ENCODE results near the gene CLTB.
A peak's percentile ranks its signal among the peaks of the same experiment; 100 is the strongest.

The CLTB gene

DNA sequence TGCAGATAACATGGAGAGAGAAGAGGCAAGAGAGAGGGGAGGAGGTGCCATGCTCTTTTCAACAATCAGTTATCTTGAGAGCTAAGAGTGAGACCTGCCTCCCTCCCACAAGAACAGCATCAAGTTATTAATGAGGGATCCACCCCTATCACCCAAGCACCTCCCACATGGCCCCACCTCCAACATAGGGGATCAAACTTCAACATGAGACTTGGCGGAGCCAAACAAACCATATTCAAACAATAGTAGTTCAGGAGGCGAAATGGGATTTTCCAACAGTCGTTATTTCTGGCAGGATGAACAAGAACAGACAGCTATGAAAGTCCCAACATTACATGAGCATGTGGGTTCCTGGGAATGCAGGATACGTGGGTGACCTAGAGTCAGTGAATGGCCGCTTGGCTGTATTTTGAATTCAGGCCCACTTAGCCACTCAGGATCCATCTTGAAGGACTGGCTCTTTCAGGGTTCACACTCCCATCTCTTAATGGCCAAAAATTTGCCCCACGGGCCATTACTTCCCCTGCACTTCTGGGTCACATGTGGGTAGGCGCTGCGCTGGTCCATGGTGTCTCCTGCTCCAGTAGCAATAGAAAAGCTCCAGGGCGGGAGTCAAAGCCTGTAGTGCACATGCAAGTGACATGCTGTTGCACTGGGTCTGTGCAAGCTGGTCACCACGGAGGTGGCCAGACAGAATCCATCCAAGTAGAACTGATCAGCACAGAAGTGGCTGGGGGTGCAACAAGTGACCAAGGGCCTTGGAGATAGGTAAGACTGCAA is 24.8 kb upstream of the CLTB start:
- Mint-ChIP-seq H3K27me3 (no peaks in the 10 kb centered on the region), H3K27ac (no peak overlapping the region), H3K4me1 (ENCODE audit: low read depth) (peaks cover 14% of the 10 kb centered on the region), H3K36me3 (ENCODE audit: low read depth) (no peaks in the 10 kb centered on the region), H3K9me3 (no peaks in the 10 kb centered on the region), H3K4me3 (no peak overlapping the region)

DNA sequence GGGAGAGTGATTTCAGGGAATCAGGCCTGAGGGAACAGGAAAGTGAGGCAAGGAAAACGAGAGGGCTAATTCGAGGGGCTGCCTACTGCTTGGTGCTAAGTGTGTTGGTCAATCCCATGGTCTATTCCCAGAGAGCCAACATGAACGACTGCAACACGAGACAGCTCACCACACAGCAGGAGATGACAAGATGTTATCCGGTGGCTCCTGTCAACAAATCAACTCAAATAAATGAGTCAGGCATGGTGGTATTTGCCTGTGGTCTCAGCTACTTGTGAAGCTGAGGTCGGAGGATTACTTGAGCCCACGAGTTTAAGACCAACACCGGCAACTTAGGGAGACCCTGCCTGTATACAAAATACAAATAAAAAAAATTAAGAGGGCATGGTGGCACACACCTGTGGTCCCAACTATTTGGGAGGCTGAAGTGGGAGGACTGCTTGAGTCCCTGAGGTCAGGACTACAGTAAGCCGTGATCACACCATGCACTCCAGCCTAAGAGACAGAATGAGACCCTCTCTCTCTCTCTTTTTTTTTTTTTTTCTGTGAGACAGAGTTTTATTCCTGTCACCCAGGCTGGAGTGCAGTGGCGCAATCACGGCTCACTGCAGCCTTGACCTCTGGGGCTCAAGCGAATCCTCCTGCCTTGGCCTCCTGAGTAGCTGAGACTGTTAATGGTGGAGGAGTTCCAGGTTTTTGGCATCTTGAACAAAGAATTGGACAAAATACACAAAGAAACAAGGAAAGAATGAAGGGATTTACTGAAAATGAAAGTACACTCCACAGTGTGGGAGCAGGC is 22.8 kb upstream of the CLTB start:
- Mint-ChIP-seq H3K4me1 (ENCODE audit: low read depth) (peaks cover 10% of the 10 kb centered on the region), H3K27ac (no peak overlapping the region), H3K27me3 (no peaks in the 10 kb centered on the region), H3K36me3 (ENCODE audit: low read depth) (no peaks in the 10 kb centered on the region), H3K9me3 (no peaks in the 10 kb centered on the region), H3K4me3 (no peak overlapping the region)

DNA sequence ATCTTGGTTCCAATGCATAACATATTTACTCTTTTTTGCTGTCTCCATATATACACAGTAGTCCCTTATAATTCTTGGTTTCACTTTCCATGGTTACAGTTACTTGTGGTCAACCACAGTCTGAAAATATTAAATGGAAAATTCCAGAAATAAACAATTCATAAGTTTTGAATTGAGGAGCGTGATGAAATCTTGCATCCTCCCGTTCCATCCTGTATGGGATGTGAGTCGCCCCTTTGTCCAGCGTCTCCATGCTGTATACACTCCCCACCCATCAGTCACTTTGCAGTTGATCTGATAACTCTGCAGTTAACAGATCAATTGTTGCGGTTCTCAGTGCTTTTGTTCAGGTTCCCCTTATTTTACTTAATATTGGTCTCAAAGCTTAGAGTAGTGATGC is 20.3 kb upstream of the CLTB start:
- Mint-ChIP-seq H3K36me3 (ENCODE audit: low read depth) (no peaks in the 10 kb centered on the region), H3K4me1 (ENCODE audit: low read depth) (peaks cover 10% of the 10 kb centered on the region), H3K4me3 (peak overlapping the region; percentile 60), H3K27me3 (no peaks in the 10 kb centered on the region), H3K9me3 (no peaks in the 10 kb centered on the region), H3K27ac (peak overlapping the region; percentile 47)

DNA sequence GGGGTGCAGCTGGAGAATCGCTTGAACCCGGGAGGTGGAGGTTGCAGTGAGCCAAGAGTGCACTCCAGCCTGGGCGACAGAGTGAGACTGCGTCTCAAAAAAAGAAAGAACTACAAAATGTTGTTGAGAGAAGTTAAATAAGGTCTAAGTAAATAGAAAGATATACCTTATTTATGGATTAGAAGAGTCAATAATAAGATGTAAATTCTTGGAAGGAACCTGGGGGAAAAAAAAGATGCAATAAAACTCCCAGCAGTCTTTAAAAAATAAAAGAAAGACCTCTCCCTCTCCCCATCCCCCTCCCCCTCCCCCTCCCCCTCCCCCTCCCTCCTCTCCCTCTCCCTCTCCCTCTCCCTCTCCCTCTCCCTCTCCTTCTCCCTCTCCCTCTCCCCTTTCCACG is 16.4 kb upstream of the CLTB start:
- no peaks in the 10 kb centered on the region for H3K9me3 Mint-ChIP-seq
- H3K27ac Mint-ChIP-seq: no peak overlapping the region
- peaks cover 20% of the 10 kb centered on the region for H3K4me1 Mint-ChIP-seq (ENCODE audit: low read depth)

DNA sequence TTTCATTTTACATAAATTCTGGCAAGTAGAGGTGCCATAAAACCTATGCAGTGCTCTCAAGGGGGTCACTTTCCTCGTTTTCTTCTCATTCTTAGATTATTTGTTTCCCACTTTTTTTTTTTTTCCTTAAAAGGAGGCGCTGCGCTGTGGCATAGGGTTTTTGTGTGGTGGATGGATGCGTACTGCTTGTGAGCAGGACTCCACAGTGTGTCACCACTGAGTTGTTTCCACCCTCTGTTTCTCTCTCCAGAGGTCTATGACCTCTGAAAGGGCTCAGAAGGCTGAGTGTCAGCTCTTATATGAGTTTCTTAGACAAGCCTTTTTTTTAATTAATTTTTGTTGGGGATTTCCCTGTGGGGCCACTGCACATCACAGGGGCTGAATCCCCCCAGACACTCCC is 13.6 kb upstream of the CLTB start:
- H3K36me3 Mint-ChIP-seq (ENCODE audit: low read depth): no peaks in the 10 kb centered on the region
- peaks cover 10% of the 10 kb centered on the region for H3K4me1 Mint-ChIP-seq (ENCODE audit: low read depth)
- no peaks in the 10 kb centered on the region for H3K9me3 Mint-ChIP-seq
- H3K4me3 Mint-ChIP-seq: no peak overlapping the region
- no peak overlapping the region for H3K27ac Mint-ChIP-seq
- no peaks in the 10 kb centered on the region for H3K27me3 Mint-ChIP-seq

More for the DNA sequence above, 16.4 kb upstream of the CLTB start:
- no peaks in the 10 kb centered on the region for H3K27me3 Mint-ChIP-seq
- no peak overlapping the region for H3K4me3 Mint-ChIP-seq
- H3K36me3 Mint-ChIP-seq (ENCODE audit: low read depth): no peaks in the 10 kb centered on the region

DNA sequence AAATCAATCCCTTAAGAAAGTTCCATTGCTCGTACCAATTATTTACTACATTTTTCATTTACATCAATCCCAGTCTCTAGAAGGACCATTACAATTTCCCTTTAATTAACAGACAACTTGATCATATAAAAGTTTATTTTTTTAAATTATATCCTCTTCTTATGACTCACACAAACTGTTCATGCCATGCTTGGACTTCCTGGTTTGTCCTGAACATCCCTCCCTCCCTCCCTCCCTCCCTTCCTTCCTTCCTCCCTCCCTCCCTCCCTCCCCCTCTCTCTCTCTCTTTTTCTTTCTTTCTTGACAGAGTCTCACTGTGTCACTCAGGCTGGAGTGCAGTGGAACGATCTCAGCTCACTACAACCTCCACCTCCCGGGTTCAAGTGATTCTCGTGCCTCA is 11.6 kb upstream of the CLTB start:
- Mint-ChIP-seq H3K27ac (no peak overlapping the region), H3K27me3 (no peaks in the 10 kb centered on the region), H3K4me1 (ENCODE audit: low read depth) (peaks cover 10% of the 10 kb centered on the region), H3K36me3 (ENCODE audit: low read depth) (no peaks in the 10 kb centered on the region), H3K9me3 (no peaks in the 10 kb centered on the region), H3K4me3 (no peak overlapping the region)

DNA sequence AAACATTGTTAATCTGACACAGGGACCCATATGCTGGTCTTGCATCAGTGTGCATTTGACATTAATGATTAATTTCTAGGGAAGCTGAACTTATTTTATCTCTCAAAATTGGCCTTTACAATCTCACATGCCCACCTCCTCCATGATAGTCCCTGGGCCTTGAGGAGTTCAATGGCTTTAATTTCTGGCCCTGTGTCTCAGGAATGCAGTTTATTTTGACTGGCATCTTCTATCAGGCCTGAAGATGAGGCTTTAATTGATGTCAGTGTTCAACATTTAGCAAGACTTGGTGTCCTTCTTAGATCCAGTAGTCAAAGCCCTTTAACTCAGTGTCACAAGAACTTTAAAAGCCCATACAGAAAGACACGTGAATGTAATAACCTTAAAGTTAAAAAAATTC is 10.5 kb upstream of the CLTB start:
- Mint-ChIP-seq H3K9me3 (no peaks in the 10 kb centered on the region), H3K4me1 (ENCODE audit: low read depth) (peaks cover 10% of the 10 kb centered on the region), H3K27ac (no peak overlapping the region), H3K36me3 (ENCODE audit: low read depth) (no peaks in the 10 kb centered on the region), H3K4me3 (no peak overlapping the region), H3K27me3 (no peaks in the 10 kb centered on the region)

DNA sequence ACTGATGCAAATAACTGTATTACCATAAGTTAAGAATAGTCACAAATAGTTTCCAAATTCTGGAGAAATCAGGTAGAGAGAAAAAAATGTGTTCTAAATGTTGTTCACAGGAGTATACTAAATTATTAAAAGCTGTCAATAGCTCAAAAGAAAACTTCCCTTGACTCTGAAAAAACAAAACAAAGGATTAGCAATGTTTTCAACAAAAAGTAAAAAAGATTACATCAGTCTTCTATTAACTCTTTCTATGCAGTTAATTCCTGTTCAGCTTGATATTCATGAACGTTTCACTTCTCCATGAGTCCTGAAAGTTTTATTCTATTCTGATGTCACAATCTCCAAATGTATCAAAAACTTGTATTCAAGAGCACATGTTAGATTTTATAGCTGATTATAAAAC is 9.5 kb upstream of the CLTB start:
- Mint-ChIP-seq H3K27me3 (no peaks in the 10 kb centered on the region), H3K36me3 (ENCODE audit: low read depth) (no peaks in the 10 kb centered on the region), H3K4me3 (no peak overlapping the region), H3K9me3 (no peaks in the 10 kb centered on the region), H3K27ac (no peak overlapping the region), H3K4me1 (ENCODE audit: low read depth) (peaks cover 10% of the 10 kb centered on the region)

DNA sequence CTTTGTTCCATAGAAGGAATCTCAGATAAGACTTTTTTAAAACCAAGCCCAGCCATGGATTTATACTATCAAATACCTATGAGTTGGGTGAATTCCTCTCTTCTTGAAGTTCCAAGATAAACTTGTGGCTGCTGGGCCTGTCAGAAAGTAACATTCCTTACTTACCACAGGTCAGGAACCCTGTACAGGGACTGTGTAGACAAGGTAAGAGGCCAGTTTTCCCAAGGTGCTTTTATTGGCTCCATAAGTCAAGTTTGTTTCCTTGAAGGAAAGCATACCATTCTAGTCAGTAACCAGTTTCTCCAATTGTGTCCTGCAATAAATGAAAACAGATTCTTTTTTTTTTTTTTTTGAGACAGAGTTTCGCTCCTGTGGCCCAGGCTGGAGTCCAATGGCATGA is 8.8 kb upstream of the CLTB start:
- H3K9me3 Mint-ChIP-seq: no peaks in the 10 kb centered on the region
- H3K4me1 Mint-ChIP-seq (ENCODE audit: low read depth): peaks cover 4% of the 10 kb centered on the region
- no peaks in the 10 kb centered on the region for H3K27me3 Mint-ChIP-seq
- no peak overlapping the region for H3K27ac Mint-ChIP-seq
- H3K4me3 Mint-ChIP-seq: no peak overlapping the region
- H3K36me3 Mint-ChIP-seq (ENCODE audit: low read depth): no peaks in the 10 kb centered on the region

DNA sequence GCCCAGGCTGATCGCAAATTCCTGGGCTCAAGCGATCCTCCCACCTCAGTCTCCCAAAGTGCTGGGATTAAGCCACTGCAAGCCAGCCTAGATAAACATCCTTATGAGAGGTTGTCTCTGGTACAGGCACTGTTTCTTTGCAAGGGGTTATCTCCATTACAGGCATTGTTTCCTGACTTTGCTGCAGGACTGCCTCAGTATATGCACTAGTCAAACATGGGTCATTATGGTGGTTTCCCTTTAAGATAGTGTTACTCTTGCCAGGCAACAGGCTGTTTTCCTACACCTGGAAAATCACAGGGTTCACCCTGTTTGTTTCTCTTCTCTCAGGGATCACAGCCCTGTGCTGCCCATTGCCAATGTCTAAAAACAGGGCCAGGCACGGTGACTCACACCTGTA is 7.8 kb upstream of the CLTB start:
- H3K9me3 Mint-ChIP-seq: no peaks in the 10 kb centered on the region
- no peaks in the 10 kb centered on the region for H3K4me1 Mint-ChIP-seq (ENCODE audit: low read depth)
- H3K36me3 Mint-ChIP-seq (ENCODE audit: low read depth): no peaks in the 10 kb centered on the region
- no peak overlapping the region for H3K27ac Mint-ChIP-seq
- no peaks in the 10 kb centered on the region for H3K27me3 Mint-ChIP-seq
- no peak overlapping the region for H3K4me3 Mint-ChIP-seq

DNA sequence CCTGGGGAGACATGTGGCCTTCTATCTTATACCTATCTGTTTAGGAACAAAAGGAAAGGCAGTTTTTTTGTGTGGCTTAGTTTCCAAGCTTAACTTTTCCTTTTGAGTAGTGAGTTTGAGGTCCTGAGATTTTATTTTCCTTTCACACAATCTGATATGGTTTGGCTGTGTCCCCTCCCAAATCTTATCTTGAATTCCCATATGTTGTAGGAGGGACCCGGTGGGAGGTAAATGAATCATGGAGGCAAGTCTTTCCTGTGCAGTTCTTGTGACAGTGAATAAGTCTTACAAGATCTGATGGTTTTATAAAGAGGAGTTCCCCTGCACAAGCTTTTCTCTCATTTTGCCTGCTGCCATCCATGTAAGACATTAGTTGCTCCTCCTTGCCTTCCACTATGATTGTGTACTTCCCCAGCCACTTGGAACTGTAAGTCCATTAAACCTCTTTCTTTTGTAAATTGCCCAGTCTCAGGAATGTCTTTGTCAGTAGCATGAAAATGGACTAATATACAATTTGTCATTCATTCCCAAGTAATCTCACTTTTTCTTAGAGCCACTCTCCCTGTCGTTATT is 4.7 kb upstream of the CLTB start:
- Mint-ChIP-seq H3K4me3 (no peak overlapping the region), H3K36me3 (ENCODE audit: low read depth) (no peaks in the 10 kb centered on the region), H3K9me3 (no peaks in the 10 kb centered on the region), H3K27ac (no peak overlapping the region), H3K4me1 (ENCODE audit: low read depth) (peaks cover 8% of the 10 kb centered on the region), H3K27me3 (no peaks in the 10 kb centered on the region)

DNA sequence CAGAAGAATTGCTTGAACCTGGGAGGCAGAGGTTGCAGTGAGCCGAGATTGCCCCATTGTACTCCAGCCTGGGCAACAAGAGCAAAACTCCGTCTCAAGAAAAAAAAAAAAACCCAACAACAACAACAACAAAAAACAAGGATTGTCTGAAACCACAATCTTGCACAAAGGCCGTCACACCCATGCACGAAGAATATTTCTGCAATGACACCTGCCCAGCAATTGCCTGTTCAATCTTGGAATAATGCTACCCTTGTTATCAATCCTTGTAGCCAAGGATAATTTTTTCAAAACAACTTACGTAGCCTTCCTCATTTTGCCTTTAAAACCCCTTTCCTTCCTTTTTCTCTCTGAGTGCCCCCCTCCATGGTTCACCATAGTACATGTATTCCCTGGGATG is 3.7 kb upstream of the CLTB start:
- Mint-ChIP-seq H3K27ac (no peak overlapping the region), H3K36me3 (ENCODE audit: low read depth) (no peaks in the 10 kb centered on the region), H3K4me3 (no peak overlapping the region), H3K27me3 (no peaks in the 10 kb centered on the region), H3K9me3 (no peaks in the 10 kb centered on the region), H3K4me1 (ENCODE audit: low read depth) (peaks cover 14% of the 10 kb centered on the region)

DNA sequence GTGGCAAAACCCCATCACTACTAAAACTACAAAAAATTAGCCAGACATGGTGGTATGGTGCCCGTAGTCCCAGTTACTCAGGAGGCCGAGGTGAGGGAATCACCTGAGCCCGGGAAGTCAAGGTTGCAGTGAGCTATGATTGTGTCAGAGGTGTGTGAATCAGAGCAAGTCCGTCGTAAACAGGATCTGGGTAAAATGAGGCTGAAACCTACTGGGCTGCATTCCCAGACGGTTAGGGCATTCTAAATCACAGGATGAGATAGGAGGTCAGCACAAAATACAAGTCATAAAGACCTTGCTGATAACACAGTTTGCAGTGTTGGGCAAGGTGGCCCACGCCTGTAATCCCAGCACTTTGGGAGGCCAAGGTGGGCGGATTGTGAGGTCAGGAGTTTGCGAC is 1.9 kb upstream of the CLTB start:
- H3K27ac Mint-ChIP-seq: peak overlapping the region; percentile 1
- no peak overlapping the region for H3K4me3 Mint-ChIP-seq
- peaks cover 30% of the 10 kb centered on the region for H3K4me1 Mint-ChIP-seq (ENCODE audit: low read depth)
- H3K27me3 Mint-ChIP-seq: no peaks in the 10 kb centered on the region
- no peaks in the 10 kb centered on the region for H3K36me3 Mint-ChIP-seq (ENCODE audit: low read depth)
- H3K9me3 Mint-ChIP-seq: no peaks in the 10 kb centered on the region

DNA sequence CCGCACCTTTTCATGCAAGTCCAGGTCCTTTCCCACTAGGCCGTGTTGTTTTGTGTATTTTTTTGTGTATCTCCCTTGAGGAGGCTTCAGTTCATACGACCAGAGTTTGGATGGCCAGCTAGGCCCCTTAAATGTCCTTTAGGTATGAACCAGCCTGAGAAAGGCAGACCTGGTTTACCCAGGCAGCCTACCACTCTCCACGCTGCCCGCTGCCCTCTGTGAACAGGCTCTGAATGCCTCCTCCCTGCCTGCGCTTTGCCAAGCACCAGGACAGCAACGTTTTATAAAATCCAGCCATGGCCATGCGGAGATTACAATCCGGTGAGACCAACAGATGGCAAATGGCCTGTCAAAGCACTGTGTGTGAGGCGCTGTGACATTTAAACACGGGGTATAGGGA is 626 bp upstream of the CLTB start:
- Mint-ChIP-seq H3K27me3 (no peaks in the 10 kb centered on the region), H3K4me3 (peak overlapping the region; percentile 62), H3K36me3 (ENCODE audit: low read depth) (no peaks in the 10 kb centered on the region), H3K9me3 (no peaks in the 10 kb centered on the region), H3K4me1 (ENCODE audit: low read depth) (peaks cover 30% of the 10 kb centered on the region), H3K27ac (no peak overlapping the region)

DNA sequence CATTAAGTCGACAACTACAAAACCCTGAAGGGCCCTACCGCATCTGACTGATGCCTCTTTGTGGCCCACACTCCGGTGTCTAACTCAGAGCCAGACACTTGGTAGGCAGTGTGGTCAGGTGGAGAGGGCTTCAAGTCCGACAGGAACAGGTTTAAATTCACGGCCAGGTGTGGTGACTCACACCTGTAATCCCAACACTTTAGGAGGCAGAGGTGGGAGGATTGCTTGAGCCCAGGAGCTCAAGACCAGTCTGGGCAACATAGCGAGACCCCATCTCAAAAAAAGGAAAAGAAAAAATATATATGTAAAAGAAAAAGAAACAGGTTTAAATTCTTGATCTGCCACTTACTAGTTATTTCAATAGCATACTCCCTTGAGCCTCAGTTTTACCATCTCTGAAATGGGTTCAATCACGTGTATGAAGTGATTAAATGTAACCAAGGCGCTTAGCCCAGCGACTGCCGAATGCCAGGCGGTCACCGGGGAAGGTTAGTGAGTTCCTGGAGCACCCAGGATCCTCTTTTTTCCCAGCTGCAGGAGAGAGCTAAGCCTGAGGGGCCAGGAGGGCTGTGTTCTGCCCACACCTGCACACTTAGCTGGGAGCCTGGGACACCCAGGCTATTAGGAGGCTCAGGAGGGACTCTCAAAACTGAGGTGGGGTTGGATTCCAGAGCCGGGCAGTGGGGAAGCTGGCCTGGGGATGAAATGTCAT is 943 bp downstream of the CLTB start:
- Mint-ChIP-seq H3K27me3 (no peaks in the 10 kb centered on the region), H3K4me3 (peak overlapping the region; percentile 84), H3K36me3 (ENCODE audit: low read depth) (no peaks in the 10 kb centered on the region), H3K4me1 (ENCODE audit: low read depth) (peaks cover 38% of the 10 kb centered on the region), H3K9me3 (no peaks in the 10 kb centered on the region), H3K27ac (no peak overlapping the region)

Measured in stimulated activated naive CD8-positive, alpha-beta T cell treated with anti-CD3 and anti-CD28 coated beads, Interleukin-15, Interleukin-2, amounts not matched to agents 100 ng/mL and 50 ng/mL, for 24 hours (primary cell).